Measurements from ENCODE around the gene ZNF213.

ZNF213 gene

GRCh38 chr16:3134338-3135125, at the start of gene ZNF213:
TSS of gene ZNF213 (plus strand) at chr16:3135029. CDS start at chr16:3137281, 2,252 bp downstream.
- DNase-seq (ENCODE audit: low spot score) (peak; percentile 95), FAIRE-seq (no peak)

- no peak for FAIRE-seq
- no peak for DNase-seq (ENCODE audit: low spot score)
Observed at GRCh38 chr16:3085868-3086595, 48.8 kb upstream of the ZNF213 start.

GRCh38 chr16:3086596-3087242, 48.1 kb upstream of the ZNF213 start:
- FAIRE-seq (no peak), DNase-seq (ENCODE audit: low spot score) (peak; percentile 57)

GRCh38 chr16:3087243-3088235, 47.3 kb upstream of the ZNF213 start:
- FAIRE-seq = no peak
- DNase-seq (ENCODE audit: low spot score) = no peak

- DNase-seq (ENCODE audit: low spot score) = no peak
- no peak for FAIRE-seq
Observed at GRCh38 chr16:3088450-3088849, 46.4 kb upstream of the ZNF213 start.

- no peak for DNase-seq (ENCODE audit: low spot score)
- FAIRE-seq = no peak
Observed at GRCh38 chr16:3088925-3089716, 45.7 kb upstream of the ZNF213 start.

GRCh38 chr16:3089717-3090592, 44.9 kb upstream of the ZNF213 start:
- DNase-seq (ENCODE audit: low spot score) (no peak), FAIRE-seq (no peak)

GRCh38 chr16:3091551-3091950, 43.3 kb upstream of the ZNF213 start:
- DNase-seq (ENCODE audit: low spot score) = peak; percentile 4
- no peak for FAIRE-seq

GRCh38 chr16:3092501-3092941, 42.3 kb upstream of the ZNF213 start:
- DNase-seq (ENCODE audit: low spot score) (no peak), FAIRE-seq (no peak)

GRCh38 chr16:3094289-3095027, 40.4 kb upstream of the ZNF213 start:
- FAIRE-seq = no peak
- peak; percentile 24 for DNase-seq (ENCODE audit: low spot score)

- DNase-seq (ENCODE audit: low spot score) (no peak), FAIRE-seq (no peak)
Observed at GRCh38 chr16:3095869-3096268, 39.0 kb upstream of the ZNF213 start.

GRCh38 chr16:3096362-3096761, 38.5 kb upstream of the ZNF213 start:
- FAIRE-seq = no peak
- no peak for DNase-seq (ENCODE audit: low spot score)

GRCh38 chr16:3097266-3097665, 37.6 kb upstream of the ZNF213 start:
- no peak for FAIRE-seq
- no peak for DNase-seq (ENCODE audit: low spot score)

- no peak for DNase-seq (ENCODE audit: low spot score)
- no peak for FAIRE-seq
Observed at GRCh38 chr16:3098459-3099394, 36.1 kb upstream of the ZNF213 start, which contains the start of gene ZSCAN10. TSS of gene ZSCAN10 (minus strand) at chr16:3099294. CDS start at chr16:3092937, 6,357 bp downstream.

- no peak for FAIRE-seq
- DNase-seq (ENCODE audit: low spot score) = no peak
Observed at GRCh38 chr16:3099395-3099731, 35.5 kb upstream of the ZNF213 start.

GRCh38 chr16:3099732-3100499, 34.9 kb upstream of the ZNF213 start:
- no peak for FAIRE-seq
- peak; percentile 79 for DNase-seq (ENCODE audit: low spot score)
